ENCODE measurements around the gene DYNLT3.
A peak's percentile ranks its signal among the peaks of the same experiment; 100 is the strongest.

DYNLT3 gene

GRCh38 chrX:37846934-37847732, at the start of gene DYNLT3:
Gene DYNLT3 (minus strand): TSS chrX:37847571. CDS start chrX:37847510, 61 bp downstream.
- peak; percentile 53 for DNase-seq (ENCODE audit: insufficient read length, low spot score)
- FAIRE-seq, result peak; percentile 97

GRCh38 chrX:37896511-37896890, 49.1 kb upstream of the DYNLT3 start:
- no peak for FAIRE-seq

GRCh38 chrX:37895795-37896510, 48.6 kb upstream of the DYNLT3 start:
- no peak for FAIRE-seq

More at GRCh38 chrX:37896511-37896890, 49.1 kb upstream of the DYNLT3 start:
- no peak for DNase-seq (ENCODE audit: insufficient read length, low spot score)

GRCh38 chrX:37894725-37895124, 47.4 kb upstream of the DYNLT3 start:
- no peak for DNase-seq (ENCODE audit: insufficient read length, low spot score)
- no peak for FAIRE-seq

More at GRCh38 chrX:37895795-37896510, 48.6 kb upstream of the DYNLT3 start:
- no peak for DNase-seq (ENCODE audit: insufficient read length, low spot score)

GRCh38 chrX:37888010-37888409, 40.6 kb upstream of the DYNLT3 start:
- FAIRE-seq, result no peak

GRCh38 chrX:37887347-37887746, 40.0 kb upstream of the DYNLT3 start:
- DNase-seq (ENCODE audit: insufficient read length, low spot score), result no peak
- no peak for FAIRE-seq

More at GRCh38 chrX:37888010-37888409, 40.6 kb upstream of the DYNLT3 start:
- no peak for DNase-seq (ENCODE audit: insufficient read length, low spot score)

GRCh38 chrX:37883196-37883595, 35.8 kb upstream of the DYNLT3 start:
- DNase-seq (ENCODE audit: insufficient read length, low spot score) (no peak), FAIRE-seq (no peak)

- FAIRE-seq (no peak), DNase-seq (ENCODE audit: insufficient read length, low spot score) (no peak)
These were observed 32.3 kb upstream of the DYNLT3 start for GRCh38 chrX:37879692-37880091.

- DNase-seq (ENCODE audit: insufficient read length, low spot score) (no peak), FAIRE-seq (no peak)
These were observed 29.3 kb upstream of the DYNLT3 start for GRCh38 chrX:37876716-37877115.

- no peak for FAIRE-seq
- no peak for DNase-seq (ENCODE audit: insufficient read length, low spot score)
These were observed 28.3 kb upstream of the DYNLT3 start for GRCh38 chrX:37875675-37876074.

- DNase-seq (ENCODE audit: insufficient read length, low spot score), result no peak
- FAIRE-seq, result no peak
These were observed 25.8 kb upstream of the DYNLT3 start for GRCh38 chrX:37873220-37873619.

GRCh38 chrX:37872303-37872655, 24.9 kb upstream of the DYNLT3 start:
- FAIRE-seq (no peak), DNase-seq (ENCODE audit: insufficient read length, low spot score) (no peak)

GRCh38 chrX:37871626-37872302, 24.4 kb upstream of the DYNLT3 start:
- FAIRE-seq, result no peak
- DNase-seq (ENCODE audit: insufficient read length, low spot score), result peak; percentile 37

GRCh38 chrX:37867536-37868153, 20.3 kb upstream of the DYNLT3 start:
- FAIRE-seq, result no peak

GRCh38 chrX:37863728-37864127, 16.4 kb upstream of the DYNLT3 start:
- DNase-seq (ENCODE audit: insufficient read length, low spot score), result no peak
- FAIRE-seq, result no peak

More at GRCh38 chrX:37867536-37868153, 20.3 kb upstream of the DYNLT3 start:
- DNase-seq (ENCODE audit: insufficient read length, low spot score), result no peak

GRCh38 chrX:37862851-37863250, 15.5 kb upstream of the DYNLT3 start:
- DNase-seq (ENCODE audit: insufficient read length, low spot score), result no peak
- no peak for FAIRE-seq

GRCh38 chrX:37860721-37861120, 13.3 kb upstream of the DYNLT3 start:
- DNase-seq (ENCODE audit: insufficient read length, low spot score) (no peak), FAIRE-seq (no peak)

GRCh38 chrX:37854748-37855147, 7.4 kb upstream of the DYNLT3 start:
- no peak for FAIRE-seq
- DNase-seq (ENCODE audit: insufficient read length, low spot score), result no peak

GRCh38 chrX:37854148-37854547, 6.8 kb upstream of the DYNLT3 start:
- FAIRE-seq (no peak), DNase-seq (ENCODE audit: insufficient read length, low spot score) (no peak)

- FAIRE-seq, result no peak
- no peak for DNase-seq (ENCODE audit: insufficient read length, low spot score)
These were observed 394 bp upstream of the DYNLT3 start for GRCh38 chrX:37847733-37848197.

- no peak for FAIRE-seq
- no peak for DNase-seq (ENCODE audit: insufficient read length, low spot score)
These were observed 825 bp downstream of the DYNLT3 start for GRCh38 chrX:37846558-37846933.

Data from HTR-8/SVneo (cell line).